ENCODE data around the gene ATF6B.

DNA sequence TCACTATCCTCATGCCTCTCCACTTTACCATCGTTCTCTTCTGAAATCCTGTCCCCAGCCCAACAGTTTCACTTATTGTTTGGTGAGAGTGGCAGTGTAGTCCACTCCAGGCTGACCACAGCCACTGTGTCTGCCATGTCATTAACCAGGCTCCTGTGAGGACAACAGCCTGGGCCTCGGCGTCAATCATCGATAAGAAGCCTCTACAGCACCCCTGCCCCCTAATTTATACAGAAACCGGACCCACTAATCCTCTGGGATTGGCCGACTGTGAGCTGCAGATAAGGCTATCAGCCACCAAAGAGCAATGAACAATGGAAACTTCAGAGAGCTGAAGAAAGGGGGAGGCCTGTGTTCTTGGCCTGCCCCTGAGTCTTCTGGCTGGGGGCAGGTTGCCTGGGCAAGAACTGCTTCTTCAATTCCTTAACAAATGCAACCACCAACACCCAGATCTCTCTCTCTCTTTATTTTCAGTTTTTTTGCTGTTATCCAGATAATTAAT, 39.8 kb upstream of the ATF6B start:
- TF ChIP-seq POLR2AphosphoS5 (IDR thresholded peaks at IDR 0.05; ENCODE audit: low read depth, low read length) (no peak), POLR2A (IDR thresholded peaks at IDR 0.05; ENCODE audit: low read depth, low read length) (no peak), TAF1 (IDR thresholded peaks at IDR 0.05; ENCODE audit: low read depth, low read length) (no peak), PAX5 (IDR thresholded peaks at IDR 0.05; ENCODE audit: insufficient read depth, low read length, severe bottlenecking) (no peak), POU2F2 (IDR thresholded peaks at IDR 0.05; ENCODE audit: low read depth, low read length) (no peak), SPI1 (IDR thresholded peaks at IDR 0.05; ENCODE audit: low read depth, low read length) (no peak)
